NCI-H1417 treated with DMSO at 0.1 percent for 48 hours (cell line): ENCODE results near the gene FAM117B.

Experiments used
- DNase-seq: peaks from one replicate; lab custom pipeline; 2025; lab: John Stamatoyannopoulos, UW

Gene FAM117B

DNA sequence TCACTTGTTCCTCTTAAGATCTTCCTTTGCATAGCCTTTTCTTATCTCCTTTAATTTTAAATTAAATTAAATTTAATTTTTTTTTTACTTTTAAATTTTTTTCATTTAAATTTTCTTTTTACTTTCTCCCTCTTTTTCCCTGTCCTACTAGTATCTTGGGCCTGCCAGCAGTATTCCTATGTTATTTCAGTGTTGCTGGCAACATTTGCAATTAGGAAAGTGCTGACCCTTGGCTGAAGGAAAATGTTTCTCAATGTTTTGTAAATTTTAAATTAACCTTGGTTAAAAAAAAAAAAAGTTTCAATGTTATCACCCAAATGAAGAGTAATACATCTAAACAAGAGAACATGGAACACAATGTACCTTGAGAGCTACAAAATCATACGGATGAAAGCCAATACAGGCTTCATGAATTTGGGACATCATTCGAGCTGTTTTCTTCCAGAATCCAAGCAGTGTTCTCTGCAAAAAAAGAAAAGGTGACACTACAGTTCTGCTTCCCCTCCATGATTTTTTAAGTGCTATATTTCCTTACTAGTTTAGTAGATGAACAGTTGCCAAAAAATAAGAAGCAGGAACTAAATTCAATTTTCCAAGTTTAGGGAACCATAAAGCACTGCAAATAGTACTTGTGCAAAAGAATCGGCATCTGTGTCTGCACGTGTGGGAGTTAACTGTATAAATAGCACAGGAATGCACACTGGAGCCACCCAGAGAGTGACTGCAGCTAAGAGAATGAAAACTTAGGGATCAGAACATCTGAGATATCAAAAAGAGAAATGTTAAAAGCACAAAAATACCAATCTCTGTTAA, 181.0 kb downstream of the FAM117B start:
- no peak for DNase-seq

DNA sequence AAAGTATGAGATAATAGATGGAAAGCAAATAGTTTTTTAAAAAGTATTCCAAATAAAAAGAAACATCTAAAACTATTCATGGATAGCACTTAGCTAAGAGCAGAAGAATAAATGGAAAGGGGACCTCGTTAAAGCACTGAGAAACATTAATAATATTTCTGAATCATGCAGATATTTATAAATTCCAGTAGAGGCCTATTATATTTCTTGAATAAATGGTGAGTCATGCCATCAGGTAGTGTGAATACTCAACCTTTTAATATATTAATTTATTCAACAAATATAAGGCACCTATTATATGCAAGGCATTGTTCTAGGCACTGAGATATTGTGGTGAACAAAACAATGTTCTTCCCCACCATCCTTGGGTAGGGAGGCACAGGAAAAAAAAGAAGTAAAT, 183.0 kb downstream of the FAM117B start:
- no peak for DNase-seq

DNA sequence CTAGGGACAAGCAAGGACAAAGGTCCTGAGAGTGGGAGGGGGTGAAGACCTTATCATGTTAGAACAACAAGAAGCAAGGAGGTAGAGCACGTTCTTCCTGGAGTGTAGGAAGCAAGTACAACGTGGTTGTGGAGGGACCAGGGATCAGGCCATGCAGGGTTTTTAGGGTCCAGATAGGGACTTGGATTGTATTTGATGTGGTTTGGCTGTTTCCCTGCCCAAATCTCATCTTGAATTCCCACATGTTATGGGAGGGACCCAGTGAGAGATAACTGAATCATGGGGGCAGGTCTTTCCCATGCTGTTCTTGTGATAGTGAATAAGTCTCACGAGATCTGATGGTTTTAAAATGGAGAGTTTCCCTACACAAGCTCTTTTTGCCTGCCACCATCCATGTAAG, 183.6 kb downstream of the FAM117B start:
- DNase-seq, result no peak
